SW480 (cell line): Measurements from ENCODE around the gene NXPH2.
"Not testable (repeated sequence)": the region's sequence is repeated elsewhere in the genome, so short reads cannot be mapped to it uniquely, and the experiment has no call there.

Experiments
- DNase-seq: peaks from one replicate; pipeline ENCODE4 v3.0.0-alpha.2; 2016; ENCODE audit warnings: low spot score

NXPH2 gene

DNA sequence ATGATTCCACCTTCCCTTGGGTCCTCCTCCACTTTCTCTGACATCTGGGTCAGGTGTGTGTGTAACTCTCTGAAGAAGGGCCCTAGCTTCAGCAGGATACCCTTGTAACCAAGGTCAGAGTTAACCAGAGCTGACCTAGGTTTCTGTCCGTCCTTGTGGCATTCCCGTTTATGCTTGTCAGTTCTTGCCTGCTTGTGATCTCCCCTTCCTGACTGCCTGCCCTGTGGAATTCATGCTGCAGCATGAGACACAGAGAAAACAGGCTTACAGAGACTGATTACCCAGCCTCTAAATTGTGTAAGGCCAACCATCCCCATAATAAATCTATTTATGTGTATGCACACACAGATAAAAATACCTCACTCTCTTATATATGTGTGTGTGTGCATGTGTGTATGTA is 22.8 kb downstream of the NXPH2 start:
- DNase-seq: no peak

- no peak for DNase-seq
Observed at GRCh38 chr2:138752197-138752956, 27.8 kb downstream of the NXPH2 start.

- DNase-seq: no peak
Observed at GRCh38 chr2:138744713-138745112, 35.5 kb downstream of the NXPH2 start.

GRCh38 chr2:138742441-138743057 is 37.6 kb downstream of the NXPH2 start:
- DNase-seq: no peak

- no peak for DNase-seq
Observed at GRCh38 chr2:138741851-138742250, 38.3 kb downstream of the NXPH2 start.

DNA sequence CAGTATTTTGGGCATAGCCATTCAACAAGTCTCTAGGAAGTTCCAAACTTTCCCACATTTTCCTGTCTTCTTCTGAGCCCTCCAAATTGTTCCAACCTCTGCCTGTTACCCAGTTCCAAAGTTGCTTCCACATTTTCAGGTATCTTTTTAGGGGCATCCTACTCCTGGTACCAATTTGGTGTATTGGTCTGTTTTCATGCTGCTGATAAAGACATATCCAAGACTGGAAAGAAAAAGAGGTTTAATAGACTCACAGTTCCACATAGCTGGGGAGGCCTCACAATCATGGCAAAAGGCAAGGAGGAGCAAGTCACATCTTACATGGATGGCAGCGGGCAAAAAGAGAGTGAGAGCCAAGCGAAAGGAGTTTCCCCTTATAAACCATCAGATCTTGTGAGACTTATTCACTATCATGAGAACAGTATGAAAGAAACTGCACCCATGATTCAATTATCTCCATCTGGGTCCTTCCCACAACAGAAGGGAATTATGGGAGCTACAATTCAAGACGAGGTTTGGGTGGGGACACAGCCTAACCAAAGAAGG is 43.1 kb downstream of the NXPH2 start:
- not testable (repeated sequence) for DNase-seq

GRCh38 chr2:138732651-138733050 is 47.5 kb downstream of the NXPH2 start:
- no peak for DNase-seq

GRCh38 chr2:138730497-138731030 is 49.6 kb downstream of the NXPH2 start:
- no peak for DNase-seq

GRCh38 chr2:138727956-138728355 is 52.2 kb downstream of the NXPH2 start:
- DNase-seq: no peak

- no peak for DNase-seq
Observed at GRCh38 chr2:138726681-138727080, 53.5 kb downstream of the NXPH2 start.

DNA sequence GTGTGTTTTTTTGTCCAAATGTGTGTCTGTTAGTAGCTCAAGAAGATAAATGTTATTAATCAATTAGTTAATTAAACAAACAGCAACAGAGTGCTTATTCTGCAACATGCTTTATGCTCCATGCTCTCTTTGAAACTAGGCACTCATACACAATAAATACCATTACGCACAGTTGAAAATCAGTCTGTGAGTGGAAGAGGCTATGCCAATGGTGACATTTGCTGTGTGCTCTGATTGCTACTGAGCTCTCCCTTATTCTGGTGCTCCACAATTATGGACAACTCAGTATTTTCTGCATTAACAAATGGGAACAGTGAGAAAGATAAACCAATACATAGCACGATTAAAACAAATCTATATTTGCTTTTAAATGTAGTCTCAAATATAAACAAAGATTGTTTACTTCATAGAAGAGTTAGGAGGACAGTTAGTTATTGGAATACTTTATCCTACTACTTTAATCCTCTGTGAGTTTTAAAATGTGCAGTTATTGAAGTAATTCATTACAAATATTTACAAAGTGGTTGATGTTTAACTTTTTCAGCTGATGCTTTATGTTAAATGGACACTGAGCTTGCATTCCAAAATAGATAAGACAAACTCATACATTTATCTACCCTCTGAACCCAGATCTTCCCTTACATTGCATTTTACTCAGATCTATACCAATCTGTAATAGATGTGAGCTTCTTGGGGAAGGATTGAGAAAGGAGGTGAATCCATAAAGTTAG is 55.3 kb downstream of the NXPH2 start:
- no peak for DNase-seq

DNA sequence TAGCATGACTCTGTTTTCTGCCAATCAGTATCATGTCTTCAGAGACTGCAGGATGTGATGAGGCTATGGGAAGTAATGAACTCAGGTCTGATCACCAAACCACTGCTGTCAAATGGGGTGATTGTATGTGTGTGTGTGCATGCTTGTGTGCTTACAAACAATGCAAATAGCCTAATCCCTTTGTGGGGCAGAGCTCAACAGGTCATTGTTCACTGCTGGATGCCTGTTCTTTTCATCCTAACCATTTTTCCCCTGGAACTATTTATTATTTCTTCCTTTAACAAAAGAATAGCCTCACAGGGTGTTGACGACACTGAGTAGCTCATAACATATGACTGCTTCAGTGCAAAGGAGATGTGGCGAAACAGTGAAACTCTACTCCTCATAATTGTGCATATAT is 55.9 kb downstream of the NXPH2 start:
- no peak for DNase-seq

- DNase-seq: no peak
Observed at GRCh38 chr2:138723196-138723987, 56.8 kb downstream of the NXPH2 start.

DNA sequence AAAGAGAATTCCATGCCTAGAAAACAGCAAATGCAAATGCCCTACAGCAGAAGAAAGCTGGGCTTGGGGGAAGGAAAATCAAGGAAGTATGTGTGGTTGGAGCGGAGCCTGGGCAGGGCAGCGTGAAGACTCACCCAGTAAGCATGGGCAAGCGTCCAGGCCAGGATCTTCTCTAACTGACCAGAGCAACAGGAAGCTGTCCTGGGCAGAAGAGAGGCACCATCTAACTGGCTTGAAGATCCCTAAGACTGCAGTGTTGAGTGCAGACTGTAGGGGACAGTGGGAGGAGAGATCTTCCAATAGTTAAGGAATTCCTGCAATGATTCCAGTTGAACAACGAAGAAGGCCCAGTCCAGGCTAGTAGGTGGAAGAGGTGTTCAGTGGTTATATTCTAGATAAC is 57.9 kb downstream of the NXPH2 start:
- DNase-seq: no peak

GRCh38 chr2:138720035-138720838 is 60.0 kb downstream of the NXPH2 start:
- DNase-seq: no peak

DNA sequence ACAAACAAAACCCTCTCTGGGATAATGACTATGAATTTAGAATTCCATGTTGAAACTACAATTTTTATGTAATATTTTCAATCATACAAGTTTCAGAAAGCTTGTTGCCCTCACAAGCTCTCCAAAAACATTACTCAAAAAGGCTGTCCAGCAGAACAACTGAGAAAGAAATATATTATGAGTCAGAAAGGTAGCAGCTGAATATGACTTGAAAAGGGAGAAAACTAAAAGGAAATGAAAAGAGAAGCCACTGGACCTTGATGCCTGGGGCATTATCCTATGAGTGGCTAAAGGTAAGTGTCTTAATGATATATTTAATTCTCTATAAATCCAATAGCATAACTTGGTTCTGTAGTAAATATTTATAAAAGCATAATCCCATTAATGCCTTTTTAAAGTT is 61.8 kb downstream of the NXPH2 start:
- DNase-seq: no peak

- DNase-seq: no peak
Observed at GRCh38 chr2:138716183-138716582, 64.0 kb downstream of the NXPH2 start.

GRCh38 chr2:138713504-138713903 is 66.7 kb downstream of the NXPH2 start:
- DNase-seq: no peak

- no peak for DNase-seq
Observed at GRCh38 chr2:138713069-138713496, 67.1 kb downstream of the NXPH2 start.

- no peak for DNase-seq
Observed at GRCh38 chr2:138712212-138712979, 67.8 kb downstream of the NXPH2 start.
